ENCODE results near the gene TEX35. TPM values are rescaled to one million over a fixed set of nuclear protein-coding genes. Genes with fewer than 3 reads are reported as not detected.

Gene TEX35
- total RNA-seq, 2 experiments from 2014 or later, result not detected

DNA sequence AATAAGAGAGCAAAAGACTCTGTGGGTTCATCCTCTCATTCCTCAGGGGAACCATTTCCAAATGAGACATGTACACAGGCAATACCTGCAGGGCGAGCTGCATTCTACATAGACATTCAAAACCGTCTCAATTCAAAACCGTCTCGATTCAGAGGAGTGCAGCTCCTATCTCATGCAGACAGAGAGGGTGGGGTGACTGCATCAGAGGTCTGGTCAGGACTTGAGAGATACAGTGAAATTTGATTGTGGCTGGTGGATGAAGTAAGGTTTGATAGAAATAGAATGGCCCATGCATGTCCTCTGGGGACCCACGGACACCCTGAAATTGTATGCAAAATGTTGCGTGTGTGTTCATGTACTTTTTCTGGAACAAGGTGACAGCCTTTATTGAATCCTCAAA is 27.3 kb downstream of the TEX35 start:
- peaks cover 21% of the 10 kb centered on the region for H3K79me2 ChIP-seq (ENCODE audit: insufficient read depth, low read depth, low read length)
- no peak for DNase-seq (ENCODE audit: low spot score)
- ChIA-PET CTCF (ENCODE audit: unreplicated experiment) (interaction anchor here (6.2 kb wide), 1 partner anchor 463 kb away, joined by 53 read pairs; no protein-coding TSS in a partner anchor), POLR2A (interaction anchor here (0.9 to 1.5 kb wide), 2 partner anchors 188 to 463 kb away, joined by 3 to 7 read pairs; no protein-coding TSS in a partner anchor)
- H2AFZ ChIP-seq (ENCODE audit: low read length), result no peak overlapping the region
- intact Hi-C loops (cut with micrococcal nuclease; ENCODE audit: unreplicated experiment), result loop anchor here (5.0 kb wide), 4 partner anchors 352 to 827 kb away; partner anchors contain the start of genes AXDND1, SOAT1 and TOR3A
- H3K9me2 ChIP-seq (ENCODE audit: insufficient read depth, low read length), result no peaks in the 10 kb centered on the region
- no peaks in the 10 kb centered on the region for H3K9me3 ChIP-seq (ENCODE audit: low read length)
- no peak overlapping the region for H3K27ac ChIP-seq (ENCODE audit: low read depth, low read length, poor library complexity, severe bottlenecking)
- H3K4me2 ChIP-seq (ENCODE audit: low read length), result no peak overlapping the region
- H3K4me3 ChIP-seq (ENCODE audit: low read depth, low read length, poor library complexity, severe bottlenecking), result no peak overlapping the region
- no peaks in the 10 kb centered on the region for H3K36me3 ChIP-seq (ENCODE audit: insufficient read depth, low read length)
- TF ChIP-seq, protein P1, sequence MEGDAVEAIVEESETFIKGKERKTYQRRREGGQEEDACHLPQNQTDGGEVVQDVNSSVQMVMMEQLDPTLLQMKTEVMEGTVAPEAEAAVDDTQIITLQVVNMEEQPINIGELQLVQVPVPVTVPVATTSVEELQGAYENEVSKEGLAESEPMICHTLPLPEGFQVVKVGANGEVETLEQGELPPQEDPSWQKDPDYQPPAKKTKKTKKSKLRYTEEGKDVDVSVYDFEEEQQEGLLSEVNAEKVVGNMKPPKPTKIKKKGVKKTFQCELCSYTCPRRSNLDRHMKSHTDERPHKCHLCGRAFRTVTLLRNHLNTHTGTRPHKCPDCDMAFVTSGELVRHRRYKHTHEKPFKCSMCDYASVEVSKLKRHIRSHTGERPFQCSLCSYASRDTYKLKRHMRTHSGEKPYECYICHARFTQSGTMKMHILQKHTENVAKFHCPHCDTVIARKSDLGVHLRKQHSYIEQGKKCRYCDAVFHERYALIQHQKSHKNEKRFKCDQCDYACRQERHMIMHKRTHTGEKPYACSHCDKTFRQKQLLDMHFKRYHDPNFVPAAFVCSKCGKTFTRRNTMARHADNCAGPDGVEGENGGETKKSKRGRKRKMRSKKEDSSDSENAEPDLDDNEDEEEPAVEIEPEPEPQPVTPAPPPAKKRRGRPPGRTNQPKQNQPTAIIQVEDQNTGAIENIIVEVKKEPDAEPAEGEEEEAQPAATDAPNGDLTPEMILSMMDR (conservative IDR thresholded peaks at IDR 0.05; ENCODE audit: low read length), result no peak
- no peak for TF ChIP-seq EZH2phosphoT487 (IDR thresholded peaks at IDR 0.05; ENCODE audit: borderline replicate concordance, low read depth, low read length)
- no TSS peak for BruUV-seq (replicated peaks)
- H3K4me1 ChIP-seq (ENCODE audit: insufficient read depth, low read length, poor library complexity, severe bottlenecking), result peaks cover 21% of the 10 kb centered on the region
- no peaks in the 10 kb centered on the region for H4K20me1 ChIP-seq (ENCODE audit: insufficient read depth, low read length)

- TF ChIP-seq EZH2phosphoT487 (IDR thresholded peaks at IDR 0.05; ENCODE audit: borderline replicate concordance, low read depth, low read length), result no peak
- TF ChIP-seq, protein P1 (conservative IDR thresholded peaks at IDR 0.05; ENCODE audit: low read length), result no peak
- no peaks in the 10 kb centered on the region for H3K9me2 ChIP-seq (ENCODE audit: insufficient read depth, low read length)
- no peak for DNase-seq (ENCODE audit: low spot score)
- no peaks in the 10 kb centered on the region for H4K20me1 ChIP-seq (ENCODE audit: insufficient read depth, low read length)
- no peaks in the 10 kb centered on the region for H3K9me3 ChIP-seq (ENCODE audit: low read length)
- peaks cover under 1% of the 10 kb centered on the region; the same call in 1 of the 2 replicates for H3K36me3 ChIP-seq (ENCODE audit: insufficient read depth, low read length)
- ChIA-PET CTCF (ENCODE audit: unreplicated experiment) (interaction anchor here (1.0 to 6.2 kb wide), 2 partner anchors 213 to 462 kb away, joined by 3 to 53 read pairs; no protein-coding TSS in a partner anchor), POLR2A (interaction anchor here (0.9 to 9.8 kb wide), 3 partner anchors 38 to 463 kb away, joined by 3 to 127 read pairs (median 7); no protein-coding TSS in a partner anchor)
- no peak overlapping the region for H3K4me3 ChIP-seq (ENCODE audit: low read depth, low read length, poor library complexity, severe bottlenecking)
- no peak overlapping the region for H3K27ac ChIP-seq (ENCODE audit: low read depth, low read length, poor library complexity, severe bottlenecking)
- peaks cover 25% of the 10 kb centered on the region for H3K4me1 ChIP-seq (ENCODE audit: insufficient read depth, low read length, poor library complexity, severe bottlenecking)
- H2AFZ ChIP-seq (ENCODE audit: low read length), result no peak overlapping the region
- no peak overlapping the region for H3K4me2 ChIP-seq (ENCODE audit: low read length)
- no TSS peak for BruUV-seq (replicated peaks)
- intact Hi-C loops (cut with micrococcal nuclease; ENCODE audit: unreplicated experiment), result loop anchor here (5.0 kb wide), 4 partner anchors 352 to 827 kb away; partner anchors contain the start of genes AXDND1, SOAT1 and TOR3A
- peaks cover 25% of the 10 kb centered on the region for H3K79me2 ChIP-seq (ENCODE audit: insufficient read depth, low read depth, low read length)
Observed at GRCh38 chr1:178540646-178541045, 27.7 kb downstream of the TEX35 start.

- Histone ChIP-seq H2AFZ (ENCODE audit: low read length) (peak overlapping the region; percentile 93), H3K27ac (ENCODE audit: low read depth, low read length, poor library complexity, severe bottlenecking) (no peak overlapping the region), H3K36me3 (ENCODE audit: insufficient read depth, low read length) (peaks cover 8% of the 10 kb centered on the region), H3K4me1 (ENCODE audit: insufficient read depth, low read length, poor library complexity, severe bottlenecking) (peaks cover 31% of the 10 kb centered on the region), H3K9me3 (ENCODE audit: low read length) (no peaks in the 10 kb centered on the region), H3K4me3 (ENCODE audit: low read depth, low read length, poor library complexity, severe bottlenecking) (peak overlapping the region; percentile 75), H3K79me2 (ENCODE audit: insufficient read depth, low read depth, low read length) (peaks cover 33% of the 10 kb centered on the region), H3K9me2 (ENCODE audit: insufficient read depth, low read length) (no peaks in the 10 kb centered on the region), H4K20me1 (ENCODE audit: insufficient read depth, low read length) (no peaks in the 10 kb centered on the region), H3K4me2 (ENCODE audit: low read length) (peak overlapping the region; percentile 96)
- TF ChIP-seq EZH2phosphoT487 (IDR thresholded peaks at IDR 0.05; ENCODE audit: borderline replicate concordance, low read depth, low read length), result no peak
- TF ChIP-seq, protein P1 (conservative IDR thresholded peaks at IDR 0.05; ENCODE audit: low read length), result no peak
- POLR2A ChIA-PET, result interaction anchor here (0.9 to 9.8 kb wide), 4 partner anchors 38 to 464 kb away, joined by 3 to 127 read pairs (median 6); no protein-coding TSS in a partner anchor
- BruUV-seq (replicated peaks), result no TSS peak
- CTCF ChIA-PET (ENCODE audit: unreplicated experiment), result interaction anchor here (1.0 to 6.2 kb wide), 2 partner anchors 213 to 462 kb away, joined by 3 to 53 read pairs; no protein-coding TSS in a partner anchor
- intact Hi-C loops (cut with micrococcal nuclease; ENCODE audit: unreplicated experiment), result loop anchor here (5.0 kb wide), 4 partner anchors 351 to 826 kb away; partner anchors contain the start of genes AXDND1, SOAT1 and TOR3A
- DNase-seq (ENCODE audit: low spot score), result no peak
Observed at GRCh38 chr1:178541379-178541778, 28.5 kb downstream of the TEX35 start.
